Heart left ventricle (tissue), 13 donors: ENCODE results near the gene NAA38.

Source experiments
- CTCF ChIP-seq, 12 donors: fragments of 200-600 bp; sonication (generic) in 4 of 12; IDR thresholded peaks; one replicate each; pipeline versions ENCODE4 v1.5.0 to v1.8.0; 2018 to 2022; ENCODE audit warnings: antibody characterized with exemption in 12 of 12, mild to moderate bottlenecking in 5 of 12
- POLR2A ChIP-seq, 2 donors: fragments of 450-650 bp; IDR thresholded peaks; one replicate each; pipeline ENCODE4 v1.6.1; 2017; ENCODE audit warnings: antibody characterized with exemption in 2 of 2, mild to moderate bottlenecking in 2 of 2, moderate library complexity in 2 of 2
- donor health status: ischemic (EF 13 %, LVEDD 7.1; RV severe dilation, severe dysfunction).
- donor health status: DM: no; HTN: yes; CAD: no.
- donor health status: DM: no; HTN: no; CAD: no.
- donor health status: ischemic (EF 25% LVEDD 6.9; RV normal size, moderate dysfunction).
- donor health status: ischemic (EF 25% LVEDD 5.7; RV mildly dilated, moderate dysfunction).
- donor health status: ischemic (EF 35%, LVEDD 5.7; RV mildly dilated, moderate dysfunction).
- donor health status: nonischemic (EF 11% LVEDD 7.7; RV severe dilation, severe dysfunction).
- donor health status: DM: yes; HTN: yes; CAD: no.
- donor health status: PGD.
- donor health status: ischemic (EF 29% LVEDD 5.4; RV normal size, mild dysfunction).
- donor health status: nonischemic (EF 23%, LVEDD 6.1; RV moderate dilation, normal function).

DNA sequence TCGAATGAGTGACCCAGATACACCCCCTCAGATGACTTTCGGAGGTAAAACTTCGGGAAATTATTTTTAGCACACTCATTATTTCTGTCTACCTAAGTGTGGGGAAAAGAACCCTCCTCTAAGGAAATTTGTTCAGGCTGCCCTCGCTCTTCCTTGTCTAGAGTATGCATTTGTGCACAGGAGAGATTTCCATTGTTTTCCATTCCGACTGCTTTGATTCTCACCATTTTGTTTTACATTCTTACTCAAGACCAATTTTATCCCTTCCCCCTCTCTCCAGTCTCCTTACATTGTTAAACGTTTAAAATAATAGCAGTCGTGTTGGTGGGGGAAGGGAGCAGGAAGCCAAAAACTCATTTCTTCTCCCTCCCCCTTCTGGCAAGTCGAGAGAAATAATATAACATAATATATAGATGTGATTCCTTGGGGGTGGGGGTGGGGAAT is 29.7 kb upstream of the NAA38 start:
- TF ChIP-seq CTCF (IDR thresholded peaks at IDR 0.05), result no peak
- no peak for TF ChIP-seq POLR2A (IDR thresholded peaks at IDR 0.05)
